Activated B cell treated with CpG ODN at 0.5 μM for 24 hours (primary cell): ENCODE results near the gene RNGTT. TPM values are rescaled to one million over a fixed set of nuclear protein-coding genes. Genes with fewer than 3 reads are reported as not detected.

ENCODE experiments used
- ATAC-seq: fragments of 200-7000 bp; cut with Tn5 transposase; one replicate; pipeline ENCODE4 v1.10.0; 2021; ENCODE audit warnings: low read depth, mild to moderate bottlenecking, moderate library complexity
- CTCF ChIA-PET: fragments of 350-600 bp; sonication (Branson Sonifier 250); formaldehyde crosslinking; loops from one replicate; lab custom pipeline; 2021; ENCODE audit warnings: antibody characterized with exemption; lab: Charles Lee
- POLR2A ChIA-PET: fragments of 350-600 bp; sonication (Branson Sonifier 250); formaldehyde crosslinking; loops from one replicate; lab custom pipeline; 2021; ENCODE audit warnings: antibody characterized with exemption; lab: Charles Lee
- DNase-seq: peaks from one replicate; pipeline ENCODE4 v3.0.0; 2022
- H3K27ac Mint-ChIP-seq: one replicate; pipeline ENCODE4 v1.8.0; 2020; ENCODE audit warnings: mixed read lengths
- H3K27me3 Mint-ChIP-seq: one replicate; pipeline ENCODE4 v1.8.0; 2021; ENCODE audit warnings: mixed read lengths
- H3K36me3 Mint-ChIP-seq: one replicate; pipeline ENCODE4 v1.8.0; 2021; ENCODE audit warnings: low read depth, mixed read lengths
- H3K4me1 Mint-ChIP-seq: one replicate; pipeline ENCODE4 v1.8.0; 2021; ENCODE audit warnings: mixed read lengths
- H3K4me3 Mint-ChIP-seq: one replicate; pipeline ENCODE4 v1.8.0; 2020; ENCODE audit warnings: mild to moderate bottlenecking, mixed read lengths
- H3K9me3 Mint-ChIP-seq: one replicate; pipeline ENCODE4 v1.8.0; 2020; ENCODE audit warnings: mixed read lengths
- CTCF ChIP-seq: fragments of 200-600 bp; IDR thresholded peaks from one replicate; pipeline ENCODE4 v1.8.0; 2022; ENCODE audit warnings: antibody characterized with exemption, mild to moderate bottlenecking
- intact Hi-C: fragments of 100-400 bp; cut with micrococcal nuclease; formaldehyde crosslinking; loops from one replicate; pipeline ENCODE4 v1.15.1; 2024
- total RNA-seq: library from RNA; stranded (reverse); gene quantifications from 2 replicates; pipeline ENCODE4 v1.2.3, GENCODE V29; 2022

Gene RNGTT
- total RNA-seq, 1 donor from 2014 or later = 25.9 TPM

- no peaks in the 10 kb centered on the region for H3K27me3 Mint-ChIP-seq
- ChIA-PET CTCF (no interaction called here), POLR2A (no interaction called here)
- intact Hi-C loops = no loop called here
- DNase-seq (no peak), ATAC-seq (no peak)
- TF ChIP-seq CTCF = no peak
- no peak overlapping the region for H3K27ac Mint-ChIP-seq
- H3K4me1 Mint-ChIP-seq = peaks cover 1% of the 10 kb centered on the region
- peaks cover 49% of the 10 kb centered on the region for H3K36me3 Mint-ChIP-seq
- H3K4me3 Mint-ChIP-seq = no peak overlapping the region
- H3K9me3 Mint-ChIP-seq = no peaks in the 10 kb centered on the region
Observed at GRCh38 chr6:88843040-88843439, 120.4 kb downstream of the RNGTT start.

- TF ChIP-seq CTCF = no peak
- CTCF ChIA-PET = no interaction called here
- H3K4me1 Mint-ChIP-seq = peaks cover 1% of the 10 kb centered on the region
- DNase-seq = no peak
- intact Hi-C loops = no loop called here
- peaks cover 52% of the 10 kb centered on the region for H3K36me3 Mint-ChIP-seq
- no peaks in the 10 kb centered on the region for H3K9me3 Mint-ChIP-seq
- POLR2A ChIA-PET = no interaction called here
- no peak overlapping the region for H3K27ac Mint-ChIP-seq
- no peak for ATAC-seq
- no peaks in the 10 kb centered on the region for H3K27me3 Mint-ChIP-seq
- H3K4me3 Mint-ChIP-seq = no peak overlapping the region
Observed at GRCh38 chr6:88842320-88842719, 121.1 kb downstream of the RNGTT start.

GRCh38 chr6:88840796-88841539 is 122.5 kb downstream of the RNGTT start:
- ChIA-PET POLR2A (no interaction called here), CTCF (no interaction called here)
- Mint-ChIP-seq H3K27ac (no peak overlapping the region), H3K9me3 (no peaks in the 10 kb centered on the region), H3K27me3 (no peaks in the 10 kb centered on the region), H3K4me1 (peaks cover 1% of the 10 kb centered on the region), H3K4me3 (no peak overlapping the region), H3K36me3 (peaks cover 58% of the 10 kb centered on the region)
- TF ChIP-seq CTCF = no peak
- ATAC-seq (no peak), DNase-seq (no peak)
- intact Hi-C loops = no loop called here

- intact Hi-C loops = no loop called here
- Mint-ChIP-seq H3K27me3 (no peaks in the 10 kb centered on the region), H3K36me3 (peaks cover 60% of the 10 kb centered on the region), H3K27ac (no peak overlapping the region), H3K9me3 (no peaks in the 10 kb centered on the region), H3K4me3 (no peak overlapping the region), H3K4me1 (peaks cover 1% of the 10 kb centered on the region)
- TF ChIP-seq CTCF = no peak
- ChIA-PET POLR2A (no interaction called here), CTCF (no interaction called here)
- ATAC-seq (no peak), DNase-seq (no peak)
Observed at GRCh38 chr6:88840289-88840688, 123.1 kb downstream of the RNGTT start.

- no peaks in the 10 kb centered on the region for H3K27me3 Mint-ChIP-seq
- H3K27ac Mint-ChIP-seq = no peak overlapping the region
- no peak for TF ChIP-seq CTCF
- CTCF ChIA-PET = no interaction called here
- H3K36me3 Mint-ChIP-seq = peaks cover 62% of the 10 kb centered on the region
- DNase-seq = no peak
- peaks cover 2% of the 10 kb centered on the region for H3K9me3 Mint-ChIP-seq
- H3K4me3 Mint-ChIP-seq = no peak overlapping the region
- intact Hi-C loops = no loop called here
- POLR2A ChIA-PET = interaction anchor here (0.7 kb wide), 1 partner anchor 532 kb away, joined by 4 read pairs; no protein-coding TSS in a partner anchor
- peaks cover 1% of the 10 kb centered on the region for H3K4me1 Mint-ChIP-seq
- ATAC-seq = no peak
Observed at GRCh38 chr6:88839280-88839679, 124.1 kb downstream of the RNGTT start.
